ENCODE results near the gene GRIN2A.

- TF ChIP-seq POLR2A (IDR thresholded peaks at IDR 0.05; ENCODE audit: low read length) (no peak), GATA1 (IDR thresholded peaks at IDR 0.05; ENCODE audit: low read depth, low read length) (no peak)
Observed at GRCh38 chr16:10081201-10081940, 100.9 kb downstream of the GRIN2A start.

Data from erythroblast (primary cell).